ACC112 (cell line): ENCODE results near the gene CDH23.

ENCODE experiments used
- H2AFZ ChIP-seq: fragments of 200-600 bp; sonication (generic); one replicate; pipeline ENCODE4 v1.6.0; 2017; ENCODE audit warnings: antibody characterized with exemption, low read length; ENCODE audit not compliant: unreplicated experiment
- H3K27ac ChIP-seq: fragments of 200-600 bp; sonication (generic); 2 replicates; pipeline ENCODE4 v1.5.1; 2014; ENCODE audit warnings: low read depth, mild to moderate bottlenecking, antibody characterized with exemption, low read length, moderate library complexity
- H3K27me3 ChIP-seq: fragments of 200-600 bp; sonication (generic); 2 replicates; pipeline ENCODE4 v1.6.1; 2014; ENCODE audit warnings: mild to moderate bottlenecking, antibody characterized with exemption, low read length, moderate library complexity, mixed read lengths; ENCODE audit not compliant: insufficient read depth
- H3K36me3 ChIP-seq: fragments of 200-600 bp; sonication (generic); 2 replicates; pipeline ENCODE4 v1.6.1; 2016; ENCODE audit warnings: mild to moderate bottlenecking, antibody characterized with exemption, low read length, moderate library complexity, mixed read lengths; ENCODE audit not compliant: insufficient read depth
- H3K4me1 ChIP-seq: fragments of 200-600 bp; sonication (generic); one replicate; pipeline ENCODE4 v1.6.1; 2016; ENCODE audit warnings: low read length, mixed read lengths; ENCODE audit not compliant: insufficient read depth, unreplicated experiment, control insufficient read depth
- H3K4me3 ChIP-seq: fragments of 200-600 bp; sonication (generic); 2 replicates; pipeline ENCODE4 v1.5.1; 2014; ENCODE audit warnings: mild to moderate bottlenecking, low read depth, low read length
- H3K79me2 ChIP-seq: fragments of 200-600 bp; sonication (generic); one replicate; pipeline ENCODE4 v1.6.0; 2016; ENCODE audit warnings: low read length; ENCODE audit not compliant: control insufficient read depth, unreplicated experiment, insufficient read depth

The CDH23 gene

GRCh38 chr10:71747039-71747531, 350.4 kb downstream of the CDH23 start:
- Histone ChIP-seq H3K79me2 (no peaks in the 10 kb centered on the region), H2AFZ (no peak overlapping the region), H3K4me1 (no peaks in the 10 kb centered on the region), H3K27me3 (no peaks in the 10 kb centered on the region), H3K4me3 (no peak overlapping the region), H3K36me3 (no peaks in the 10 kb centered on the region), H3K27ac (no peak overlapping the region)

GRCh38 chr10:71747551-71748523, 351.1 kb downstream of the CDH23 start:
- Histone ChIP-seq H3K4me3 (no peak overlapping the region), H3K36me3 (no peaks in the 10 kb centered on the region), H3K79me2 (no peaks in the 10 kb centered on the region), H3K27ac (no peak overlapping the region), H3K4me1 (no peaks in the 10 kb centered on the region), H3K27me3 (no peaks in the 10 kb centered on the region), H2AFZ (no peak overlapping the region)

DNA sequence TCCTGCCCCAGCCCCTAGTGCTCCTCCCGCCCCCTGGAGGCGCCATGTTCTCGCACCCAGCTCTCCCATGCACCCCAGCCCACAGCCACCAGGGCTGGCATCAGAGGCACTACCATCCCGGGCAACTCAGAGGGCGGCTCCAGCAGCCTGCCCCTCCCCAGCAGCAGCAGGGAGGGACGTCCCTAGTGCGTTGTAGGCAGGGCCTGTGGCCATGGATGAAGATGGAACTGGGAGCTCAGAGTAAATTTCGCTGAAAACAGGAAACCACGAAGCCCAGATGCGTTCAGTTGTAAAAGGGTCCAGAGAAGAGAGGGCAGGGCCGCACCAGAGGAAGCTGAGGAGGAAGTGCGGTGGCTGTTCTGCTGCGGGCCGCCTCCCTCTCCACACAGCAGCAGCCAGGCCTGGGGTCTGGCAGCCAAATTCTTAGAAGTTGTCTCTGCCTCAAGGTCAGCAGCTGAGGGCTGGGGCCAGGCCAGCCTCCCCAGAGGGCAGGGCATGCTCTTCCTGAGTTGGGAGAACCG, 352.0 kb downstream of the CDH23 start:
- H3K36me3 ChIP-seq, result no peaks in the 10 kb centered on the region
- no peaks in the 10 kb centered on the region for H3K4me1 ChIP-seq
- H3K79me2 ChIP-seq, result no peaks in the 10 kb centered on the region
- H3K4me3 ChIP-seq, result no peak overlapping the region
- no peak overlapping the region for H3K27ac ChIP-seq
- H3K27me3 ChIP-seq, result no peaks in the 10 kb centered on the region
- no peak overlapping the region for H2AFZ ChIP-seq

DNA sequence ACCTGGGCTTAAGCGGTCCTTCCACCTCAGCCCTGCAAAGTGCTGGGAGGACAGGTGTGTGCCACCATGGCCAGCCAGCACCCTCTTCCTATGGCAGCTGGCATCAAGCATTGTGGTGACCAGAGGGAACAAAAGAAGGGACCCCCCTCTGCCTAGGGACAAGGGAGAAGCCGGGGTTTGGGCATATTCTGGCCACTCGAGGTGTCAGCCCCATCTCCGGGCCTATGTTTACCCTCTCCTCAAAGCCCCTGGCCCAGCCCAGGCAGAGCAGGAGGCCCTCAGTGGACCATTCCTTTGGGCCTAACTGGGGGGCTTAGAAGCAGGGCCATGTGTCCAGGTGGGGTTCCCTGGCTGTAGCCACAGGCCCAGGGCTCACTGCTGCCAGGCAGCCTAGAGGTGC, 352.7 kb downstream of the CDH23 start:
- H3K27me3 ChIP-seq, result no peaks in the 10 kb centered on the region
- no peak overlapping the region for H3K4me3 ChIP-seq
- H3K27ac ChIP-seq, result no peak overlapping the region
- H3K79me2 ChIP-seq, result no peaks in the 10 kb centered on the region
- H2AFZ ChIP-seq, result no peak overlapping the region
- H3K4me1 ChIP-seq, result no peaks in the 10 kb centered on the region
- H3K36me3 ChIP-seq, result no peaks in the 10 kb centered on the region

- Histone ChIP-seq H2AFZ (no peak overlapping the region), H3K36me3 (no peaks in the 10 kb centered on the region), H3K27ac (no peak overlapping the region), H3K4me1 (no peaks in the 10 kb centered on the region), H3K27me3 (no peaks in the 10 kb centered on the region), H3K4me3 (no peak overlapping the region), H3K79me2 (no peaks in the 10 kb centered on the region)
Measured at GRCh38 chr10:71750124-71750841, 353.6 kb downstream of the CDH23 start.

DNA sequence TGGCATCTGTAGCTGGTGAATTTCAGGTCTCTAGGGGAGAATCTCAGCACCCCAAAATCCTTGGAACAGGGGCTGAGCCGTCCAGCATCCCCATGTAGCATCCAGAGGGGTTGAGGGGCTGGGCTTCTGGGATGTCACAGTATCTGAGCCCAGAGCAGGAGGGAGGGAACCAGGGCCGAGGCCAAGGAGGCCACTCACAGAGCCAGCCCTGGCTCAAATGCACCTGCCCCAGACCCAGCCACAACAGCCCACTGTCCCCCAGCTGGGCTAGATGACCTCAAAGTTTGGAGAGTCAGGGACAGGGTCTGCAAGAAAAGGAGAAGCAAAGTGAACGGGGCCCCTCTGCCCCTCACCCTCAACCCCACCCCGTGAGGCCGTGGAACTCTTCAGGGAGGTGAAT, 354.3 kb downstream of the CDH23 start:
- Histone ChIP-seq H3K4me1 (no peaks in the 10 kb centered on the region), H3K27me3 (no peaks in the 10 kb centered on the region), H3K4me3 (no peak overlapping the region), H3K36me3 (no peaks in the 10 kb centered on the region), H2AFZ (no peak overlapping the region), H3K27ac (no peak overlapping the region), H3K79me2 (no peaks in the 10 kb centered on the region)

DNA sequence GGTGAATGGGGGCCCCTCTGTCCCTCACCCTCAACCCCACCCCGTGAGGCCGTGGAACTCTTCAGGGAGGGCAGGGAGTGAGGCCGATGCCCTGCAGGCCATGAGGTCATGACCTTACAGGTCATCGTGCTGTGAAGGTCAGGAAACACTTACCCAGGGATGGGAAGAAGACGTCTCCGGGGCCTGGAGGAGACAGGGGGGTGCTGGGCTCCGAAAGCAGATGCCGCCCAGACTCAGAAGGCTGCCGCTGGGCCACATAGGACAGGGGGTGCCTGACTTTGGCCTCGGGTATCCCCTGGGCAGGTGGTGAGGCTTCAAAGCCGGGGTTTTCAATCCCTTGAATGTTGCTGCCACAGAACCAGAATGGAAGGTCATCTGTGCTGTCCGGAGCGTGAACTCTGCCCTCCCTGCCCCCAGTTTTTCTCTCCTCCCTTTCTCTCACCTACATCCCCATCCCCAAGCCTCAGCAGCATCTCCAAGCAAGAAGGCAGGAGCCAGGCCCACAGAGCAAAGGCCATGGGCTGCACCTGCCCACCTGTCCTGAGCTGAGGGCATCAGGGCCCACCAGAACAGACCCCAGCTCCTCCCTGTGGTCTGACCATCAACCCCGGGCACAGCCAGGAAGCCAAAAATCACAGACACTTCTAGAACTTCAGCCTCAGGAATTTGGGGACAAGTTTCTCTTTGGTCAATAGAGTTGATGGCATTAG, 354.9 kb downstream of the CDH23 start:
- H3K27me3 ChIP-seq, result no peaks in the 10 kb centered on the region
- H3K4me1 ChIP-seq, result no peaks in the 10 kb centered on the region
- no peaks in the 10 kb centered on the region for H3K36me3 ChIP-seq
- no peak overlapping the region for H2AFZ ChIP-seq
- H3K79me2 ChIP-seq, result no peaks in the 10 kb centered on the region
- no peak overlapping the region for H3K27ac ChIP-seq
- H3K4me3 ChIP-seq, result no peak overlapping the region

DNA sequence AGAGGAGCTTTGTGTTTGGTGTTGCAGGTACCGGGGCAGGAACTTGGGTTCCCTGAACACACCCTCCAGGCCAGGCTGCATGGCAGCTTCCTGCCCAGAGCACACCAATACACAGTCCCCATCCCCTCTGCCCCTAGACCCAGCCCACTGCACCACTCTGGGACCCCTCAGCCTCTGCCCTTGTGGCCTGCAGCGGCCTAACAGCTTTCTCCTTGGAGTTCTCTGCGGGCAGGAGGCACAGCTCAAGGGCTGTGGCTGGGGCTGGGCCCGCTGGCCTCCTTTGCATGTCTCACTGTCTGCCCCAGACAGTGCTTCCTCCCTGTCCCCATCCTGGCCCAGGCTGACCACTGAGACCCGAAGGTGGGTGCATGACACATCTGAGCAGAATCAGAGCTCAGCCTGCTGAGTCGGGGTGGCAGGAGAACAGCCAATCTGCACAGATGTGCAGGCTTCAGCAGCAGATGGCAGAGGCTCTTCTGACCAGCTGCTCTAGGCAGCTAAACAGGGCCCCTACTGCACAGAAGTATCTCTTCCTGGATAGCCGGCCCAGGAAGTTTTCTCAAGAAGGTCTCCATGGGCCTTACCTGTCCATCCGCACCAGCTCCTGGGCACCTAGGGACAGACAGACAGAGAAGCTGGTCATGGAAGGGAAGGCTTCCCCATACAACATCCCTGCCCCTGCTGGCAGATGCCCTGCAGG, 355.8 kb downstream of the CDH23 start:
- Histone ChIP-seq H3K4me3 (no peak overlapping the region), H3K27me3 (no peaks in the 10 kb centered on the region), H3K27ac (no peak overlapping the region), H3K4me1 (no peaks in the 10 kb centered on the region), H3K36me3 (no peaks in the 10 kb centered on the region), H2AFZ (no peak overlapping the region), H3K79me2 (no peaks in the 10 kb centered on the region)

GRCh38 chr10:71753091-71753959, 356.6 kb downstream of the CDH23 start:
- no peaks in the 10 kb centered on the region for H3K36me3 ChIP-seq
- no peaks in the 10 kb centered on the region for H3K79me2 ChIP-seq
- no peaks in the 10 kb centered on the region for H3K27me3 ChIP-seq
- no peak overlapping the region for H3K4me3 ChIP-seq
- H2AFZ ChIP-seq, result no peak overlapping the region
- H3K27ac ChIP-seq, result no peak overlapping the region
- H3K4me1 ChIP-seq, result no peaks in the 10 kb centered on the region
